ENCODE data around the gene PRKAR1B.
"Not testable (repeated sequence)": the region's sequence is repeated elsewhere in the genome, so short reads cannot be mapped to it uniquely, and the experiment has no call there.

The PRKAR1B gene

DNA sequence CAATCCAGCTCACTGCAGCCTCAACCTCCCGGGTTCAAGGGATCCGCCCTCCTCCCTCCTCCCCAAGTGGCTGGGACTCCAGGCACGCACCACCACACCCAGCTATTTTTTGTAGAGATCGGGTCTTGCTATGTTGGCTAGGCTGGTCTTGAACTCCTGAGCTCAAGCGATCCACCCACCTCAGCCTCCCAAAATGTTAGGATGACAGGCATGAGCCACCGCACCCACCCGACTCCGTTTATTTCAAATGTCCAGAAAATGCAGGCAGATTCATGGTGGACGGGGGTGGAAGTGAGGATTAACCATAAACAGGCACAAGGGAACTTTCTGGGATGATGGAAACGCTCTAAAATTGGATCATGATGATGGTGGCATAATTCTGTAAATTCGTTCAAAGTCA, 85.1 kb downstream of the PRKAR1B start:
- DNase-seq, result no peak

GRCh38 chr7:641269-641671, 85.8 kb downstream of the PRKAR1B start:
- DNase-seq, result no peak

- DNase-seq, result no peak
Observed at GRCh38 chr7:638256-639011, 88.6 kb downstream of the PRKAR1B start.

DNA sequence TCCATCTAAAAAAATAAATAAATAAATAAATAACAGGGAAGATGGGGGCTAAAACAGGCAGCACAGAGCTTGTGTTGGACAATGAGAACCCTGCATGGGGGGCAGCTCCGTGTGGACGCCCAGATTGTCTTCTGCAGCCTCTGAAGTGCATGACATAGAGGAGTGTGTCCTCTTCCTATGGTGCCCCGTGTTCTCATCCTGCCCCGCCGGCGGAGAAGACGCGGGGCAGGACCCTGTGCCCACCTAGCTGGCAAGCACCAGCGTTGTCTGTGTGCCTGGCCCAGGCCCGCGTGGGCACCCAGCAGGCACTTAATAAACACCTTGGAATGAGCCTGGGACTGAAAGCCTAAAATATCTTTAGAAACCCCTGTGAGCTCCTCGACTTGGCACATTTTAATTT, 89.3 kb downstream of the PRKAR1B start:
- DNase-seq, result no peak

GRCh38 chr7:636396-636795, 90.7 kb downstream of the PRKAR1B start:
- no peak for DNase-seq

DNA sequence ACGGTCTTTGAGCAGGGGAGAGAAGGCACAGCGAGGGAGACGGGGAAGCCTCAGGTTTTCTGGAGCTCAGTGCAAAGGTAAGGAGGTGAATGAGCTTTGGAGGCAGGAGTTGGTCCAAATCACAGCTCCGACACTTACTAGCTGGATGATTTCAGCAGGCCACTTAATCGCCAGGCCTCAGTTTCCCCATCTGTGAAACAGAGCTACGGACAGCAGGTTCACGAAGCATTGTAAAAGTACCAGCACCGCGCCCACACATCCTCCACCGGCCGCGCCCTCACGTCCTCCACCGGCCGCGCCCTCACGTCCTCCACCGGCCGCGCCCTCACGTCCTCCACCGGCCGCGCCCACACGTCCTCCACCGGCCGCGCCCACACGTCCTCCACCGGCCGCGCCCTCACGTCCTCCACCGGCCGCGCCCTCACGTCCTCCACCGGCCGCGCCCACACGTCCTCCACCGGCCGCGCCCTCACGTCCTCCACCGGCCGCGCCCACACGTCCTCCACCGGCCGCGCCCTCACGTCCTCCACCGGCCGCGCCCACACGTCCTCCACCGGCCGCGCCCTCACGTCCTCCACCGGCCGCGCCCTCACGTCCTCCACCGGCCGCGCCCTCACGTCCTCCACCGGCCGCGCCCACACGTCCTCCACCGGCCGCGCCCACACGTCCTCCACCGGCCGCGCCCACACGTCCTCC, 91.2 kb downstream of the PRKAR1B start:
- not testable (repeated sequence) for DNase-seq

DNA sequence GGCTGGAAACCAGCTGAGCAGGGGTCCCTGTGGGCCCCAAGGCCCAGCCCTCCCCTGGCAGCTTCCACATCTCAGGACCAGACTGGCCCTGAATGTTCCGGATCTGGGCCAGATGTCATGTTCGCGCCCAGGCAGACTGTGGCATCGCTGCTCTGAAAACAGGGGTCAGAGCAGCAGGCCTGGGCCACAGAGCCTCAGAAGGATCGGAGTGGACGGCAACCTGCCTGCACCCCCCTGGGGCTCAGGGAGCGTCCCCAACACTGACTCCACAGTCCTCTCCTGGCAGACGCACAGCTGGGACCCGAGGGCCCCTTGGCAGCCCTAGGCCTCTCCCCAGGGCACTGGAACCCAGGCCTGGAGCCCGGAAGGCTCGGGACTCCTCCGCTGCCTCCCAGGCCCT, 91.9 kb downstream of the PRKAR1B start:
- no peak for DNase-seq

- no peak for DNase-seq
Observed at GRCh38 chr7:633381-634018, 93.6 kb downstream of the PRKAR1B start.

- no peak for DNase-seq
Observed at GRCh38 chr7:632831-633210, 94.3 kb downstream of the PRKAR1B start.

- no peak for DNase-seq
Observed at GRCh38 chr7:631964-632830, 94.9 kb downstream of the PRKAR1B start.

- DNase-seq, result no peak
Observed at GRCh38 chr7:631291-631711, 95.8 kb downstream of the PRKAR1B start.

- no peak for DNase-seq
Observed at GRCh38 chr7:630539-630938, 96.5 kb downstream of the PRKAR1B start.

DNA sequence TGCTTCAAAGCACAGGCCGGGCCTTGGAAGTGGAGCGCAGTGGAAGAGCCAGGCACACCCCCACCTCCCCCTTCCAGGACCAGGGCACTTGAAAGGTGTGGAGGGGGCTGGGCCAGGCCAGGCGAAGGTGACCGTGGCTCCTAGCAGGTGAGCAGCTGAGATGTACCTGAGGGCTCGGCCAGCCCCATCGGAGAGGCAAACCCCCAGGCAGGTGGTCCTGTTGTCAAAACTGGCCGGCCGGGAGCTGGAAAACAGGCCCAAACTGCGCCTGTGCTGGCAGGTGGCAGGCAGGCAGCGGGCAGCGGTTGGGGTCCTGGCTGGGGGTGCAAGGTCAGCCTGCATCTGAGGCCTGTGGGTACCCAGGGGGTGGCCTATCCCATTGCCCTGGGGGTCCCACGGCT, 97.0 kb downstream of the PRKAR1B start:
- no peak for DNase-seq

DNA sequence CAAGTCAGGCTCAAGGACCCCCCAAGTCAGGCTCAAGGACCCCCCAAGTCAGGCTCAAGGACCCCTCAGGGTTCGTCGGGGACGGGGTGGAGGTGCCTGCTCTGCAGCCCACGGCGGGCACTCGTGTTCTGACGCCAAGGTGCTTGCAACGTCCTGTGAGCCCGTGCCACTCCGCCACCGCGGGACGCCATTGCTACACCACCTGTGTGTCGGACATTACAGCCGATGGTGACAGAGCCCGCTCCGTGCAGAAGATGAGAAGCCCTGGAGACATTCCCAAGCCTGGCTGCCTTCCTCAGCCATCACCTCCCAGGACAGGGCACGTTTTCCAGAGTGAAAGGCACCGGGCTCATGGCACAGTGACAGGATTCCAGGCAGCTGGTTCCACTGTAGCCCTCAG, 98.3 kb downstream of the PRKAR1B start:
- DNase-seq, result no peak

DNA sequence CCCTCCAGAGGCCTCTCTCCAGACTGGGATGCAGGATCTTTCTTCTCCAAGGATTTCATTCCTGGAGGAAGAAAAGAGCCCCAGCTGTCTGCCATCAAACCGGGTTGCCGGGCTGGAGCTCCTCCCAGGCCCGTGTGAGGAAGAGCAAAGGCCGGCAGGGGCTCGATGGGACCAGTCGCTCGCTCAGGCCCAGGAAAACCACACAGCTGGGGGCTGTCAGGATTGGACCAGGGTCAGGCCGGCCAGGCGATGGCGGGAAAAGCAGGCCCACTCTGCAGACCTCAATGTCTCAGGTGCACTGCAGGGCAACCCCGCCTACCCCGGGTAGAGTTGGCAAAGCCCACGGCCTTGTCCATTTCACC, 98.7 kb downstream of the PRKAR1B start:
- no peak for DNase-seq

- no peak for DNase-seq
Observed at GRCh38 chr7:627661-628401, 99.2 kb downstream of the PRKAR1B start.

DNA sequence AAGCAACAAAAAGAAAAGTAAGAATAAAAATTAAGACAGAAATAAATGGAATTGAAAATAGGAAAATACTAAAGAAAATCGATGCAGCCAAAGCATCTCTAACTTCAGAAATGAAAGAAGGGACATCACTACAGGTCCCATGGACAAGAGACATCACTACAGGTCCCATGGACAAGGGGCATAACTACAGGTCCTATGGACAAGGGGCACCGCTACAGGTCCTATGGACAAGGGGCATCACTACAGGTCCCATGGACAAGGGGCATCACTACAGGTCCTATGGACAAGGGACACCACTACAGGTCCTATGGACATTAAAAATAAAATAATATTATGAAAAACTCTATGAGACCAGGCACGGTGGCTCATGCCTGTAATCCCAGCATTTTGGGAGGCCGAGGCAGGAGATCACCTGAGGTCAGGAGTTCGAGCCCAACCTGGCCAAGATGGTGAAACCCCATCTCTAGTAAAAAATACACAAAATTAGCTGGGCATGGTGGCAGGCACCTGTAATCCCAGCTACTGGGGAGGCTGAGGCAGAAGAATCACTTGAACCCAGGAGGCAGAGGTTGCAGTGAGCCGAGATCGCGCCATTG, 101.6 kb downstream of the PRKAR1B start:
- no peak for DNase-seq

GRCh38 chr7:623464-623863, 103.6 kb downstream of the PRKAR1B start:
- no peak for DNase-seq

DNA sequence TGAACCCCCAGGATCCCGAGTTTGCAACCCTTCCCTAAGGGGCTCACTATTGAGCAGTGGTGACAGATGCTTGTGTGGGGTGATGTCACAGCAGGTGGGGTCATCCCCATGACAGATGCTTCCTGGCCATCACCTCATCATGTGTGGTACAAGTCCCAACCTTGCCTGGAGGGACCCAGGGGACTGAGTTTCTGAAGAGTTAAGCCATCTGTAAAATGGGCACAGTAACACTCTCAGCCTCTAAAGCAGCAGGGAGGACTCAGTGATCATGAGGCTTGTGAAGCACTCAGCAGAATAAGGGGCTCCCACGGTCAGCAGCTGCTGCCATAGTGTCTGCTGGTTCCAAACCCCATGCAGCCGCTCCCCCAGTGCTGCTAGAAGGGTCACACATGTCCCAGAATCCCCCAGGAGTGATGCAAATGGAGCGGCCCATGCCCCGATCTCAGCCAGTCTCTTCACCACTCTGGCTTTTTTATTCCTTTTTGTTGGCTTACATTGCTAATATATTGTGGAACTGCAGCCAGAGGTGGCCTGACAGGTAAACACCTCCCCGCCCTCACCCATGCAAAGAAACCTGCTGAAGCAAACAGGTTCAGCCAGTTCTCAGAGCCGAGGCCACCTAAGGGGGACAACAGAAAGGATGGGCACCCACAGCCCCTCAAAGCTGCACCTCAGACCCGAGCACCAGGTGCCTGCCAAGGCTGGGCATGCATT, 105.4 kb downstream of the PRKAR1B start:
- DNase-seq, result no peak

DNA sequence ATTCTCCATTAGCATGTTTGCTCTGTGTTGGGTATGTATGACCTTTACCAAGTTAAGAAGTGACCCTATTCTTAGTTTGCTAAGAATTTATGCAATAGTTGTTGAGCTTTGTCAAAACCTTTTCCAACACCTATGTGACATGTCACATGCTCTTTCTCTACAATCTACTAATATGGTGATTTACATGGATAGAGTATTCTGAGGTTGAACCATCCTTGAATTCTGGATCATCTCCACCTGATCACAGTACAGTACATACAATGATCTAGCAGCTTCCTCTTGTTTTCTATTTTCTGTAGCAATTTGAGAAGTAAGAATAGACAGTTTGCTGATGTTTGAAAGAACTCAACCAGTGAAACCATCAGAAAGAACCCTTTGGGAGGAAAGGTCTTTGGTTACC, 106.2 kb downstream of the PRKAR1B start:
- DNase-seq, result no peak

DNA sequence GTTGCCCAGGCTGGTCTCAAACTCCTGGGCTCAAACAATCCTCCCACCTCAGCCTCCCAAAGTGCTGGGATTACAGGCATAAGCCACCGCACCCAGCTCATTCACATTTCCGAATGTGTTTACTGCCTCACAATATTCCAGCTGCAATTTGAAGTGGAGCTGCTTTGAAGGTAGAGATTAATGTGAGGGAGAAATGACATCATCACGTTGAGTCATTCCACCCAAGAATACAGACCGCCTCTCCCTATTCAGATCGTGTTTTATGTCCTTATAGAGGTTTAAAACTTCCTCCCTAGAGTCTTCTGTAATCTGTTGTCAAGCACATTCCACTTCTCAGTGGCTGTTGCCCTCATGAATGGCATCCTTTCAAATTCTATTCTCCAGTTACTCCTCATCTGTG, 107.0 kb downstream of the PRKAR1B start:
- no peak for DNase-seq

All from NCI-H446 (cell line).